Measurements from ENCODE around the gene NHSL2. TPM values are rescaled to one million over a fixed set of nuclear protein-coding genes. Genes with fewer than 3 reads are reported as not detected.

Gene NHSL2
- total and polyA plus RNA-seq, 7 experiments from 2014 or later: 0.18 to 17.0 (median 0.54) TPM

DNA sequence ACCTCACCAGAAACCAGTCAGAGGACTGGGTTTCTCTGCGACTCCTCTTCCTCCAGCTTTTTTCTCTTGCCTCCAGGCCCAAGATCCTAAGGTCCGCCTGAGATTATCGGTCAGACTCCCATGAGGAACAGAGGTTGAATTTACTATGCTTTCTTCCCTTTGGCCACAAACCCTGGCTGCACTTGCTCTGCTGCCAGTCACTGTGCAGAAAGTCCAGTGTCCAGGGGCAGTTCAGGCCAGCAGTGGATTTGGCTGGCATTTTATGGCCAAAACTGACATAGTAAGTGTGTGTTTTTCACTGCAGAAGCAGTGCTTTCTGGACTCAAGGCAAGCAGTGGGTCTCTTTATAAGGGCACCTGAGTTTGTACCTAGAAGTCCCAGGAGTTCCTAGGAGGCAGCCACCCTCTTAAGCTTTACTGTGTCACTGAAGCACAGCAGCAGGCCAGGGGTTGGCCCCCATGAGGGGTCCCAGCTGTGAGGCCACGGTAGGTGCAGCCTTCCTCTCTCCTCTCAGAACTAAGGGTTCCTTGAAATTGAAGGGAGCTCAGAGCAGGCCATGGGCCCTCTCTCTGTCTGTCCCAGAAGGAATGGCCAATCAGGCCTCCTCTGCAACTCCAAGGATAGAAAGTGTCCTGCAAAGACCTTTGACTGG, 217.7 kb downstream of the NHSL2 start:
- Histone ChIP-seq H3K27ac (ENCODE audit: low read depth, low read length) (no peak overlapping the region), H3K4me3 (ENCODE audit: low read length) (no peak overlapping the region), H3K36me3 (ENCODE audit: control insufficient read depth in 2 of 3, insufficient read depth in 3 of 3, low read length in 3 of 3) (no peaks in the 10 kb centered on the region), H3K4me1 (ENCODE audit: control insufficient read depth in 2 of 2, insufficient read depth in 2 of 2, low read length in 2 of 2) (peaks cover 3 to 31% of the 10 kb centered on the region in 2 donors), H3K27me3 (ENCODE audit: control insufficient read depth in 2 of 2, insufficient read depth in 2 of 2, low read length in 2 of 2) (no peaks in the 10 kb centered on the region), H3K9me3 (ENCODE audit: control insufficient read depth in 2 of 3, low read length in 3 of 3) (no peaks in the 10 kb centered on the region)
- Mint-ChIP-seq H3K27me3 (peaks cover 6 to 71% (median 10%) of the 10 kb centered on the region in 5 donors), H3K9me3 (peaks cover 0 to 1% (median 0%) of the 10 kb centered on the region in 11 donors), H3K4me1 (peaks cover 0 to 21% (median 4%) of the 10 kb centered on the region in 7 donors), H3K27ac (no peak overlapping the region), H3K4me3 (no peak overlapping the region), H3K36me3 (no peaks in the 10 kb centered on the region)
- DNase-seq: no peak
- intact Hi-C loops (cut with micrococcal nuclease): loop anchor here (5.0 to 10.0 kb wide), 3 partner anchors 54 to 146 kb away; partner anchors contain the start of genes PIN4 (in 1 of the 2) and RPS4X (in 1 of the 2)
- CTCF ChIA-PET: no interaction called here
- no peak for ATAC-seq
- POLR2A ChIA-PET: no interaction called here

DNA sequence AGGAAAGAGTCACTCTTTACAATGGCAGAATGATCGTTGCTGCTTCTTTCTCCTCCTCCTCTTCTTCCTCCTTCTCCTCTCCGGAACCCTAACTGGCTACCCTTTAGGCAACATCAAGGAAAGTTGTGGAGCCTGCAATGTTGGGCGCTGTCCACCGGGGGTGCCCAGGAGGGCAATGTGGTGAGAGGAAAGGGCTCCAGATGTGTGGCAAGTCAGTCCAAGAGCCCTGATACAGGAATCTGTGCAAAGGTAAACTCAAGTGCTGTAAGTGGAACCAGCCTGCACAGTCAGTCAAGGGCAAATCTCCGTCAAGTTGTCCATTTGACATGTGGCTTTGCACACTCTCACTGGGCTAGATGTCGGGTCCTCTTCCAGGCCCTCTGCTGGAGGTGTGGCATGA, 218.2 kb downstream of the NHSL2 start:
- H3K9me3 ChIP-seq (ENCODE audit: control insufficient read depth in 2 of 3, low read length in 3 of 3): no peaks in the 10 kb centered on the region
- no peak overlapping the region for H3K27ac ChIP-seq (ENCODE audit: low read depth, low read length)
- H3K27me3 Mint-ChIP-seq: peaks cover 9 to 77% (median 10%) of the 10 kb centered on the region in 5 donors
- H3K27me3 ChIP-seq (ENCODE audit: control insufficient read depth in 2 of 2, insufficient read depth in 2 of 2, low read length in 2 of 2): no peaks in the 10 kb centered on the region
- POLR2A ChIA-PET: no interaction called here
- peak overlapping the region in 1 of 10 donors; percentile 31 for H3K4me3 Mint-ChIP-seq
- H3K9me3 Mint-ChIP-seq: peaks cover 0 to 1% (median 0%) of the 10 kb centered on the region in 11 donors
- CTCF ChIA-PET: no interaction called here
- peaks cover 0 to 20% (median 4%) of the 10 kb centered on the region in 7 donors for H3K4me1 Mint-ChIP-seq
- DNase-seq (no peak), ATAC-seq (no peak)
- no peaks in the 10 kb centered on the region for H3K36me3 Mint-ChIP-seq
- H3K4me3 ChIP-seq (ENCODE audit: low read length): no peak overlapping the region
- no peaks in the 10 kb centered on the region for H3K36me3 ChIP-seq (ENCODE audit: control insufficient read depth in 2 of 3, insufficient read depth in 3 of 3, low read length in 3 of 3)
- no peak overlapping the region for H3K27ac Mint-ChIP-seq
- intact Hi-C loops (cut with micrococcal nuclease): loop anchor here (5.0 to 10.0 kb wide), 3 partner anchors 53 to 146 kb away; partner anchors contain the start of genes PIN4 (in 1 of the 2) and RPS4X (in 1 of the 2)
- H3K4me1 ChIP-seq (ENCODE audit: control insufficient read depth in 2 of 2, insufficient read depth in 2 of 2, low read length in 2 of 2): peaks cover 3 to 27% of the 10 kb centered on the region in 2 donors

DNA sequence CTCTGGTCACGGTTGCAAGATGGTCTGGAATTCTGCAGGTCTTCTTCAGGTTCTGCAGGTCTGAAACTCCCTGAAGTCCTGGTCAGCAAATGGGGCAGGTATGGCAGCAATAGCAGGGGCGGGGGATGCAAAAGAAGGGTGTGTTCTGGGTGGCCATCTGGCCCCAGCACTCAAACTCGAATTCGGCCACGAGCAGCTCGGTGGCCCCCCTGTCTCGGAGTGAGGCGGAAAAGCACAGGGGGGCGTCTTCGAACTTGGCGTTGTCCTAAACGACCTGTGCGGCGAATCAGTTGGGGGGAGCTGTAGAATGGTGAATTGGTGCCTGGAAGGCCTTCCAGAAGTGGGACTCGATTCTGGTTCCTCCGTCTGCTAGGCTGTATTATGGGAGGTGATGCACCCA, 219.0 kb downstream of the NHSL2 start:
- H3K4me1 Mint-ChIP-seq: peaks cover 0 to 15% (median 4%) of the 10 kb centered on the region in 7 donors
- peaks cover 3 to 19% of the 10 kb centered on the region in 2 donors for H3K4me1 ChIP-seq (ENCODE audit: control insufficient read depth in 2 of 2, insufficient read depth in 2 of 2, low read length in 2 of 2)

DNA sequence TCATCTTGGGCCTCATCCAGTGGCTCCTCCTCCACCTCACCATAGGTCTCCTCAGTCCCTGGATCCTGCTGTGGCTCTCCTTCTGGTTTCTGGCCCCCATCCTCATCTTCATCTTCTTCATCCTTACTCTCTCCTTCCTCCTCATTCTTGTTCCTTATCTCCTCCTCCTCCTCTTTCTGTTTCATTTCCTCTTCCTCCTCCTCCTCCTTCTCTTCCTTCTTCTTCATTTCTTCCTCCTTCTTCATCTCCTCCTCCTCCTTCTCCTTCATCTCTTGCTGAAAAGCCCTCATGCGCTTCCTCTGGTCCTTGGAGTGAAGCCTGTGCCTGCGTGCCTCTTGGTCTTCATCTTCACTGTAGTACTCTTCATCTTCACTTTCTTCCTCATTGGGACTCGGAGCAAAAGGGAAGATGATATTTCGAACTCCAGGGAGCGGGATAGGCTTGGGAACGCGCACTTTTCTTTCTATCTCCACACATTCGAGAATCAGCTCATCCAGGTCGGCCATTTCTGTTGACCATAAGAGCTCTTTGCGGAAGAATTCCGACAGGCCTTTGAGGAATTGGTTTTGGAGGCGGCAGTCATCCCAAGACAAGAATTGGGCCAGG, 219.6 kb downstream of the NHSL2 start:
- H3K27me3 Mint-ChIP-seq: peaks cover 3 to 83% (median 9%) of the 10 kb centered on the region in 5 donors
- no peak overlapping the region for H3K27ac Mint-ChIP-seq
- Histone ChIP-seq H3K27me3 (ENCODE audit: control insufficient read depth in 2 of 2, insufficient read depth in 2 of 2, low read length in 2 of 2) (no peaks in the 10 kb centered on the region), H3K36me3 (ENCODE audit: control insufficient read depth in 2 of 3, insufficient read depth in 3 of 3, low read length in 3 of 3) (no peaks in the 10 kb centered on the region), H3K4me1 (ENCODE audit: control insufficient read depth in 2 of 2, insufficient read depth in 2 of 2, low read length in 2 of 2) (peaks cover 3 to 14% of the 10 kb centered on the region in 2 donors), H3K9me3 (ENCODE audit: control insufficient read depth in 2 of 3, low read length in 3 of 3) (no peaks in the 10 kb centered on the region), H3K27ac (ENCODE audit: low read depth, low read length) (no peak overlapping the region), H3K4me3 (ENCODE audit: low read length) (no peak overlapping the region)
- intact Hi-C loops (cut with micrococcal nuclease): loop anchor here in 1 of 2 donors (5.0 kb wide), 1 partner anchor 52 kb away; the partner anchor contains the start of gene PIN4
- DNase-seq (no peak), ATAC-seq (no peak)
- H3K4me3 Mint-ChIP-seq: peak overlapping the region in 4 of 10 donors; percentile 6 to 75 (median 28)
- peaks cover 0 to 10% (median 4%) of the 10 kb centered on the region in 7 donors for H3K4me1 Mint-ChIP-seq
- ChIA-PET CTCF (interaction anchor here (1.6 kb wide), 1 partner anchor 131 kb away, joined by 4 read pairs; no protein-coding TSS in a partner anchor), POLR2A (no interaction called here)
- H3K9me3 Mint-ChIP-seq: no peaks in the 10 kb centered on the region
- no peaks in the 10 kb centered on the region for H3K36me3 Mint-ChIP-seq

More for the DNA sequence above, 219.0 kb downstream of the NHSL2 start:
- ATAC-seq: no peak
- ChIA-PET CTCF (no interaction called here), POLR2A (no interaction called here)
- H3K9me3 Mint-ChIP-seq: peaks cover 0 to 1% (median 0%) of the 10 kb centered on the region in 11 donors
- DNase-seq: no peak
- H3K4me3 Mint-ChIP-seq: no peak overlapping the region
- Histone ChIP-seq H3K27ac (ENCODE audit: low read depth, low read length) (no peak overlapping the region), H3K9me3 (ENCODE audit: control insufficient read depth in 2 of 3, low read length in 3 of 3) (no peaks in the 10 kb centered on the region), H3K36me3 (ENCODE audit: control insufficient read depth in 2 of 3, insufficient read depth in 3 of 3, low read length in 3 of 3) (no peaks in the 10 kb centered on the region), H3K4me3 (ENCODE audit: low read length) (no peak overlapping the region), H3K27me3 (ENCODE audit: control insufficient read depth in 2 of 2, insufficient read depth in 2 of 2, low read length in 2 of 2) (no peaks in the 10 kb centered on the region)
- H3K27ac Mint-ChIP-seq: peak overlapping the region in 1 of 9 donors; percentile 48
- peaks cover 9 to 83% (median 9%) of the 10 kb centered on the region in 5 donors for H3K27me3 Mint-ChIP-seq
- intact Hi-C loops (cut with micrococcal nuclease): loop anchor here (5.0 to 10.0 kb wide), 3 partner anchors 53 to 145 kb away; partner anchors contain the start of genes PIN4 (in 2 of the 2) and RPS4X (in 1 of the 2)
- no peaks in the 10 kb centered on the region for H3K36me3 Mint-ChIP-seq

DNA sequence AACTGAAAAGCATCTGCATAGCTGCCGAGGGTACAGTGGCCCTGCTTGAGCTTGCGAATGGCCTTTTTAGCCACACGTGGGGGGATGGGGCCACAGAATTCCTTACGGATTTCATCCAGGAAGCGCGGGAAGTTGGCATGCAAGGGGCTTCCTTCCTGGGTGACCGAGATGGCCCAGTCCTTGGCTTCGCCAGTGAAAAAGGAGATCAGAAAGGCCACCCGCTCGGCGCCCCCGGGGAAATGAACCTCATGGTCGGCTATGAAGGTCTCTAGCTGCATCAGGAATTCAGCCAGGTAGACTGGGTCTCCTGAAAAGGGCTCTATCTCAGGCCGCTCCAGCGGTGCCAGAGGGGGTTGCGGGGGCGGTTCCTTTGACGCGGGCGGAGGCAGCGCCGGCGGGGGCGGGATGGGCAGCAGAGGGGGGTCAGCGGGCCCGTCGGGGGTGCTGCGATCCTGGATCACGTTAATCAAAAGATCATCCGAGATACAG, 220.2 kb downstream of the NHSL2 start:
- ATAC-seq: no peak
- intact Hi-C loops (cut with micrococcal nuclease): loop anchor here in 1 of 2 donors (5.0 kb wide), 1 partner anchor 51 kb away; the partner anchor contains the start of gene PIN4
- Histone ChIP-seq H3K4me1 (ENCODE audit: control insufficient read depth in 2 of 2, insufficient read depth in 2 of 2, low read length in 2 of 2) (peaks cover 3 to 8% of the 10 kb centered on the region in 2 donors), H3K36me3 (ENCODE audit: control insufficient read depth in 2 of 3, insufficient read depth in 3 of 3, low read length in 3 of 3) (no peaks in the 10 kb centered on the region), H3K9me3 (ENCODE audit: control insufficient read depth in 2 of 3, low read length in 3 of 3) (no peaks in the 10 kb centered on the region), H3K27ac (ENCODE audit: low read depth, low read length) (no peak overlapping the region), H3K27me3 (ENCODE audit: control insufficient read depth in 2 of 2, insufficient read depth in 2 of 2, low read length in 2 of 2) (no peaks in the 10 kb centered on the region), H3K4me3 (ENCODE audit: low read length) (no peak overlapping the region)
- Mint-ChIP-seq H3K9me3 (no peaks in the 10 kb centered on the region), H3K4me1 (peaks cover 0 to 9% (median 3%) of the 10 kb centered on the region in 7 donors), H3K27ac (no peak overlapping the region), H3K27me3 (peaks cover 0 to 84% (median 9%) of the 10 kb centered on the region in 5 donors), H3K36me3 (no peaks in the 10 kb centered on the region), H3K4me3 (peak overlapping the region in 8 of 10 donors; percentile 6 to 75 (median 57))
- POLR2A ChIA-PET: no interaction called here
- CTCF ChIA-PET: interaction anchor here (1.6 kb wide), 1 partner anchor 132 kb away, joined by 4 read pairs; no protein-coding TSS in a partner anchor
- DNase-seq: no peak
